GDM1 (cell line): Measurements from ENCODE around the gene DYNC1LI1.

Experiments
- DNase-seq: peaks from one replicate; lab custom pipeline; 2025; lab: John Stamatoyannopoulos, UW

Gene DYNC1LI1

GRCh38 chr3:32570421-32571191, at the start of gene DYNC1LI1:
TSS of gene DYNC1LI1 (minus strand) at chr3:32570858. CDS start at chr3:32570770, 88 bp downstream.
- peak; percentile 92 for DNase-seq

- no peak for DNase-seq
Observed at GRCh38 chr3:32619395-32619794, 48.7 kb upstream of the DYNC1LI1 start.

- DNase-seq, result no peak
Observed at GRCh38 chr3:32616267-32616962, 45.8 kb upstream of the DYNC1LI1 start.

GRCh38 chr3:32614956-32615355, 44.3 kb upstream of the DYNC1LI1 start:
- no peak for DNase-seq

- no peak for DNase-seq
Observed at GRCh38 chr3:32613183-32613582, 42.5 kb upstream of the DYNC1LI1 start.

GRCh38 chr3:32612547-32612946, 41.9 kb upstream of the DYNC1LI1 start:
- no peak for DNase-seq

- DNase-seq, result no peak
Observed at GRCh38 chr3:32607522-32607921, 36.9 kb upstream of the DYNC1LI1 start.

GRCh38 chr3:32606960-32607359, 36.3 kb upstream of the DYNC1LI1 start:
- no peak for DNase-seq

- no peak for DNase-seq
Observed at GRCh38 chr3:32606277-32606676, 35.6 kb upstream of the DYNC1LI1 start.

GRCh38 chr3:32603064-32603463, 32.4 kb upstream of the DYNC1LI1 start:
- no peak for DNase-seq

GRCh38 chr3:32602206-32602605, 31.5 kb upstream of the DYNC1LI1 start:
- no peak for DNase-seq

GRCh38 chr3:32601722-32602121, 31.1 kb upstream of the DYNC1LI1 start:
- no peak for DNase-seq

GRCh38 chr3:32597656-32598055, 27.0 kb upstream of the DYNC1LI1 start:
- no peak for DNase-seq

GRCh38 chr3:32596909-32597369, 26.3 kb upstream of the DYNC1LI1 start:
- no peak for DNase-seq

- DNase-seq, result no peak
Observed at GRCh38 chr3:32596282-32596908, 25.7 kb upstream of the DYNC1LI1 start.

- DNase-seq, result no peak
Observed at GRCh38 chr3:32595323-32595722, 24.7 kb upstream of the DYNC1LI1 start.

- DNase-seq, result no peak
Observed at GRCh38 chr3:32593903-32594525, 23.4 kb upstream of the DYNC1LI1 start.

GRCh38 chr3:32592696-32593353, 22.2 kb upstream of the DYNC1LI1 start:
- no peak for DNase-seq

GRCh38 chr3:32592011-32592410, 21.4 kb upstream of the DYNC1LI1 start:
- DNase-seq, result no peak

GRCh38 chr3:32591186-32591585, 20.5 kb upstream of the DYNC1LI1 start:
- DNase-seq, result no peak

GRCh38 chr3:32586356-32586755, 15.7 kb upstream of the DYNC1LI1 start:
- no peak for DNase-seq

- DNase-seq, result no peak
Observed at GRCh38 chr3:32584660-32585059, 14.0 kb upstream of the DYNC1LI1 start.
